ENCODE measurements around the gene PLPP1.

- TF ChIP-seq GATA2 (IDR thresholded peaks at IDR 0.05; ENCODE audit: low read depth, low read length), result no peak
- TF ChIP-seq GATA3 (IDR thresholded peaks at IDR 0.05; ENCODE audit: low read depth, low read length), result no peak
Observed at GRCh38 chr5:55575815-55576583, 41.2 kb upstream of the PLPP1 start.

Data from SH-SY5Y (cell line).